GM18873 (cell line): ENCODE data around the gene MTA1.

Experiments
- ATAC-seq: cut with Tn5 transposase; IDR thresholded peaks from one replicate; pipeline ENCODE4 v1.9.1; 2021; ENCODE audit warnings: mild to moderate bottlenecking, moderate library complexity, moderate number of reproducible peaks; ENCODE audit not compliant: unreplicated experiment, low FRiP score

Gene MTA1

GRCh38 chr14:105508601-105509000 lies 89.0 kb downstream of the MTA1 start:
- ATAC-seq: no peak

GRCh38 chr14:105517096-105517495 lies 97.5 kb downstream of the MTA1 start:
- no peak for ATAC-seq

- ATAC-seq: no peak
Measured at GRCh38 chr14:105519946-105520698, 100.5 kb downstream of the MTA1 start.
